Stimulated activated CD8-positive, alpha-beta memory T cell treated with anti-CD3 and anti-CD28 coated beads, Interleukin-7, amount 100 ng/mL, for 24 hours (primary cell): ENCODE data around the gene DIAPH2.

Source experiments
- DNase-seq: peaks from one replicate; pipeline ENCODE4 v3.0.0-alpha.2; 2020; ENCODE audit warnings: low read depth

DIAPH2 gene

GRCh38 chrX:97189668-97190067 is 505.0 kb downstream of the DIAPH2 start:
- no peak for DNase-seq

GRCh38 chrX:97199501-97199900 is 514.9 kb downstream of the DIAPH2 start:
- DNase-seq = no peak

- DNase-seq = no peak
These were observed 515.8 kb downstream of the DIAPH2 start for GRCh38 chrX:97200454-97200853.

GRCh38 chrX:97210501-97210900 is 525.9 kb downstream of the DIAPH2 start:
- no peak for DNase-seq

- no peak for DNase-seq
These were observed 526.4 kb downstream of the DIAPH2 start for GRCh38 chrX:97211070-97211469.

- no peak for DNase-seq
These were observed 530.5 kb downstream of the DIAPH2 start for GRCh38 chrX:97215186-97215585.

- DNase-seq = no peak
These were observed 539.5 kb downstream of the DIAPH2 start for GRCh38 chrX:97224148-97224547.

- DNase-seq = no peak
These were observed 544.7 kb downstream of the DIAPH2 start for GRCh38 chrX:97229318-97229717.

- no peak for DNase-seq
These were observed 546.3 kb downstream of the DIAPH2 start for GRCh38 chrX:97230948-97231347.

- no peak for DNase-seq
These were observed 549.9 kb downstream of the DIAPH2 start for GRCh38 chrX:97234471-97235081.

GRCh38 chrX:97238632-97239031 is 554.0 kb downstream of the DIAPH2 start:
- DNase-seq = no peak

- no peak for DNase-seq
These were observed 567.5 kb downstream of the DIAPH2 start for GRCh38 chrX:97252111-97252510.

- DNase-seq = no peak
These were observed 576.0 kb downstream of the DIAPH2 start for GRCh38 chrX:97260679-97261078.

GRCh38 chrX:97266406-97267121 is 581.9 kb downstream of the DIAPH2 start:
- no peak for DNase-seq

GRCh38 chrX:97267396-97268181 is 582.9 kb downstream of the DIAPH2 start:
- no peak for DNase-seq

- DNase-seq = no peak
These were observed 583.6 kb downstream of the DIAPH2 start for GRCh38 chrX:97268182-97268680.

- no peak for DNase-seq
These were observed 599.9 kb downstream of the DIAPH2 start for GRCh38 chrX:97284531-97284930.

GRCh38 chrX:97290199-97290598 is 605.6 kb downstream of the DIAPH2 start:
- no peak for DNase-seq

- DNase-seq = no peak
These were observed 609.4 kb downstream of the DIAPH2 start for GRCh38 chrX:97294041-97294440.

GRCh38 chrX:97295954-97296353 is 611.3 kb downstream of the DIAPH2 start:
- DNase-seq = no peak

- no peak for DNase-seq
These were observed 622.3 kb downstream of the DIAPH2 start for GRCh38 chrX:97306771-97307470.

GRCh38 chrX:97308171-97308570 is 623.5 kb downstream of the DIAPH2 start:
- no peak for DNase-seq
